GM12892 (cell line): ENCODE data around the gene HDAC8.

ENCODE experiments used
- POLR2AphosphoS5 ChIP-seq: IDR thresholded peaks from 2 replicates; pipeline ENCODE4 v1.6.1; 2011; ENCODE audit warnings: low read depth, low read length, control low read depth
- TAF1 ChIP-seq: IDR thresholded peaks from 2 replicates; pipeline ENCODE4 v1.6.1; 2011; ENCODE audit warnings: low read depth, mild to moderate bottlenecking, control low read depth, low read length, borderline replicate concordance

DNA sequence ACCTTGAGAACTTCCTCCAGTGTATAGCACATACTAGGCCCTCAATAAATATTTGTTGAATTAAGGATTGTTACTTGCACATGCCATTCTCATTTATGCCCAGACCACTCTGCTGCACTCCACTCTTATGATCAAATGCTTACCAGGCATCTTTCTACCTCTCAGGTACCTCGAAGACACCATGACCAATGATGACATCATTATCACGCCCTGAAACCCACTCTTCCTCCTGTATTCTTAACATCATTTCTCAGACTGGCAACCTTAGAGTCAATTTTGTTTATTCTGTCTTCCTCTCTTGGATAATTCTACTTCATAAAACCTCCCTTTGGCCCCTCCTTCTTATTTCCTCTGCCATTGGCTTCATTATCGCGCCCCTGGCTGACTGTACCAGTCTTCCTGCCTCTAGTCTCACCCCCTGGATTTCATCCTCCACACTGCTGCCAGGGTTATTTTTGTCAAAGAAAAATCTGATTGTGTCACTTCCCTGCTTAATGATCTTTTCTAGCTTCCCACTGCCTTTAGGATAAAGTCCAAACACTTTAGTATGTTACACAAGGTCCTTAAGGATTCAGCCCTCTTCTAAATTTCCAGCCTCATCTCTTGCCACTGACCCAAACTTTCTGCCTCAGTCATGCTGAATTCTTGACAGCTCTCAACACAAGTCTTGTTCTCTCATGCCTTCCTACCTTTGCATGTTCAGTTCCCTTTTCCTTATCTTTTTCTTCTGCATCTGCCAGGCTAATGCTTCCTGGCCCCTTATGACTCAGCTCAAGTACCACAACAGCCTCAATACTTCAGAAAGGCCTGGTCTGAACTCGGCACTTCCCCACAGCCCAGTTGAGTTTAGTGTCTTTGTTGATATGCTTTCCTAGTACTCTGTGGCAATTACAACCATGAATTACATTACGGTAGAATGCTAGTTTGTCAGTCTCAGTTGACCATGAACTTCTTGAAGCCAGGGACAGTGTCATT is 45.8 kb downstream of the HDAC8 start:
- TF ChIP-seq TAF1 = no peak
- TF ChIP-seq POLR2AphosphoS5 = no peak
